Endothelial cell of umbilical vein (primary cell): ENCODE data around the gene DGKH. TPM values are rescaled to one million over a fixed set of nuclear protein-coding genes. Genes with fewer than 3 reads are reported as not detected.
"Not testable (repeated sequence)": the region's sequence is repeated elsewhere in the genome, so short reads cannot be mapped to it uniquely, and the experiment has no call there.

ENCODE experiments used
- BruUV-seq: library from RNA; stranded (reverse); fragments of 400-500 nt; replicated peaks from 2 replicates; lab custom pipeline; 2021; lab: Mats Ljungman, UMichigan
- CTCF ChIA-PET: fragments of 300-600, 350-600 bp; sonication (Branson Sonifier 250); formaldehyde crosslinking; loops from one replicate; lab custom pipeline; 2021; ENCODE audit warnings: antibody characterized with exemption, inconsistent platforms; lab: Charles Lee
- POLR2A ChIA-PET: fragments of 300-600, 350-600 bp; sonication (Branson Sonifier 250); formaldehyde crosslinking; loops from one replicate; lab custom pipeline; 2021; ENCODE audit warnings: antibody characterized with exemption, inconsistent platforms; lab: Charles Lee
- DNase-seq: peaks from one replicate; pipeline ENCODE4 v3.0.0-alpha.2; 2011; ENCODE audit warnings: low read depth, low spot score
- FAIRE-seq: peaks from 2 replicates; lab custom pipeline; 2011; peaks lifted over from hg19 to GRCh38; lab: Jason Lieb, UNC
- H2AFZ ChIP-seq: 2 replicates; pipeline ENCODE4 v1.6.0; 2012; ENCODE audit warnings: low read depth, low read length, control low read depth, inconsistent platforms
- H3K27ac ChIP-seq: 2 replicates; pipeline ENCODE4 v1.5.1; 2011; ENCODE audit warnings: low read depth, mild to moderate bottlenecking, control low read depth, low read length, moderate library complexity; ENCODE audit not compliant: insufficient read depth
- H3K27me3 ChIP-seq, 2 experiments: 2 replicates each; pipeline versions ENCODE4 v1.6.0 to v1.6.1; 2011; ENCODE audit warnings: low read length in 2 of 2, mixed read lengths in 1 of 2; ENCODE audit not compliant: control insufficient read depth in 2 of 2, insufficient read depth in 2 of 2
- H3K36me3 ChIP-seq, 2 experiments: 2 replicates in 1 of 2; 3 replicates in 1 of 2; pipeline ENCODE4 v1.5.1; 2011; ENCODE audit warnings: low read length in 2 of 2, mild to moderate bottlenecking in 1 of 2, moderate library complexity in 1 of 2; ENCODE audit not compliant: control insufficient read depth in 2 of 2, insufficient read depth in 2 of 2; ENCODE audit errors: extremely low read depth in 1 of 2
- H3K4me1 ChIP-seq: 3 replicates; pipeline ENCODE4 v1.5.1; 2011; ENCODE audit warnings: mild to moderate bottlenecking, low read length; ENCODE audit not compliant: control insufficient read depth, insufficient read depth; ENCODE audit errors: extremely low read depth
- H3K4me2 ChIP-seq: 2 replicates; pipeline ENCODE4 v1.6.1; 2011; ENCODE audit warnings: low read length, control low read depth, mixed read lengths; ENCODE audit not compliant: insufficient read depth
- H3K4me3 ChIP-seq, 3 experiments: fragments of 200-600 bp in 1 of 3; sonication (generic), shearing (Covaris generic) in 1 of 3; replicated peaks in 1 of 3; 2 replicates each; pipeline ENCODE4 v1.5.1; 2011 to 2016; ENCODE audit warnings: control low read depth in 3 of 3, low read length in 3 of 3, mild to moderate bottlenecking in 2 of 3, inconsistent platforms in 1 of 3, low read depth in 1 of 3, moderate library complexity in 1 of 3; ENCODE audit not compliant: insufficient read depth in 1 of 3
- H3K79me2 ChIP-seq: 2 replicates; pipeline ENCODE4 v1.6.0; 2012; ENCODE audit warnings: low read length, inconsistent platforms; ENCODE audit not compliant: control insufficient read depth, insufficient read depth
- H3K9ac ChIP-seq: replicated peaks from 2 replicates; pipeline ENCODE3; 2011; ENCODE audit warnings: low read length, control low read depth; ENCODE audit not compliant: insufficient read depth; ENCODE audit errors: extremely low read depth
- H3K9me1 ChIP-seq: replicated peaks from 3 replicates; pipeline ENCODE4 v1.6.0; 2011; ENCODE audit warnings: mild to moderate bottlenecking, low read length; ENCODE audit not compliant: control insufficient read depth, insufficient read depth; ENCODE audit errors: extremely low read depth
- H3K9me3 ChIP-seq: replicated peaks from 2 replicates; pipeline ENCODE4 v1.5.1; 2012; ENCODE audit warnings: low read length, inconsistent platforms; ENCODE audit not compliant: control insufficient read depth, insufficient read depth
- H4K20me1 ChIP-seq: replicated peaks from 2 replicates; pipeline ENCODE3; 2011; ENCODE audit warnings: mild to moderate bottlenecking, low read length; ENCODE audit not compliant: control insufficient read depth, insufficient read depth; ENCODE audit errors: extremely low read depth
- CTCF ChIP-seq, 2 donors: IDR thresholded peaks; 1 replicate in 1 of 2; 2 replicates in 1 of 2; pipeline ENCODE4 v1.5.1; 2011; ENCODE audit warnings: low read length in 2 of 2, mild to moderate bottlenecking in 2 of 2, moderate library complexity in 2 of 2, control low read depth in 1 of 2, inconsistent platforms in 1 of 2, low read depth in 1 of 2; ENCODE audit not compliant: insufficient read depth in 1 of 2; ENCODE audit errors: extremely low read depth in 1 of 2
- EZH2 ChIP-seq: IDR thresholded peaks from 2 replicates; pipeline ENCODE4 v1.6.1; 2012; ENCODE audit warnings: borderline replicate concordance, low read depth, mild to moderate bottlenecking, moderate library complexity, low read length, inconsistent platforms; ENCODE audit not compliant: severe bottlenecking
- FOS ChIP-seq: IDR thresholded peaks from 2 replicates; pipeline ENCODE4 v1.6.1; 2011; ENCODE audit warnings: mild to moderate bottlenecking, low read length, moderate library complexity, borderline replicate concordance; ENCODE audit not compliant: insufficient read depth
- GATA2 ChIP-seq: IDR thresholded peaks from 2 replicates; pipeline ENCODE4 v1.7.0; 2011; ENCODE audit warnings: low read depth, mild to moderate bottlenecking, moderate library complexity, mixed read lengths, low read length; ENCODE audit not compliant: insufficient read length, insufficient read depth
- JUN ChIP-seq: IDR thresholded peaks from 2 replicates; pipeline ENCODE4 v1.6.1; 2011; ENCODE audit warnings: borderline replicate concordance, low read depth; ENCODE audit not compliant: insufficient read length, insufficient read depth
- MAX ChIP-seq: IDR thresholded peaks from 2 replicates; pipeline ENCODE4 v1.6.1; 2011; ENCODE audit not compliant: insufficient read depth, insufficient read length
- MYC ChIP-seq: IDR thresholded peaks from one replicate; pipeline ENCODE4 v1.6.1; 2011; ENCODE audit warnings: mild to moderate bottlenecking, low read depth, low read length
- POLR2A ChIP-seq: IDR thresholded peaks from 2 replicates; pipeline ENCODE4 v1.6.1; 2012; ENCODE audit warnings: low read depth, mild to moderate bottlenecking, control low read depth, low read length
- POLR2AphosphoS5 ChIP-seq: IDR thresholded peaks from 2 replicates; pipeline ENCODE4 v1.6.1; 2012; ENCODE audit warnings: low read depth, mild to moderate bottlenecking, control low read depth, low read length, moderate library complexity; ENCODE audit not compliant: insufficient read depth
- dilution Hi-C: fragments of 300-500 bp; cut with MboI; formaldehyde crosslinking; loops from one replicate; pipeline ENCODE4 v1.15.0; 2019; ENCODE audit warnings: low sequenced_read_pairs; ENCODE audit not compliant: extremely low pct_ligation_motif_present
- intact Hi-C: fragments of 100-400 bp; cut with micrococcal nuclease; formaldehyde crosslinking; loops from one replicate; pipeline ENCODE4 v1.10.0; 2022
- polyA plus RNA-seq, 4 experiments: library from polyadenylated mRNA; depleted of rRNA in 3 of 4; stranded (reverse) in 3 of 4; unstranded in 1 of 4; fragments of >200 nt; gene quantifications; 2 replicates each; pipeline versions ENCODE4 v1.2.1 to v1.2.3, GENCODE V29; 2011 to 2012; ENCODE audit warnings: missing spikeins in 1 of 4
- total RNA-seq: library from RNA; stranded (reverse); gene quantifications from 2 replicates; pipeline ENCODE4 v1.2.3, GENCODE V29; 2021

The DGKH gene
- total and polyA plus RNA-seq, 2 donors (not counting 3 experiments of a cell fraction or from before 2014, with no cell fraction given): 4.1 to 30.1 TPM

DNA sequence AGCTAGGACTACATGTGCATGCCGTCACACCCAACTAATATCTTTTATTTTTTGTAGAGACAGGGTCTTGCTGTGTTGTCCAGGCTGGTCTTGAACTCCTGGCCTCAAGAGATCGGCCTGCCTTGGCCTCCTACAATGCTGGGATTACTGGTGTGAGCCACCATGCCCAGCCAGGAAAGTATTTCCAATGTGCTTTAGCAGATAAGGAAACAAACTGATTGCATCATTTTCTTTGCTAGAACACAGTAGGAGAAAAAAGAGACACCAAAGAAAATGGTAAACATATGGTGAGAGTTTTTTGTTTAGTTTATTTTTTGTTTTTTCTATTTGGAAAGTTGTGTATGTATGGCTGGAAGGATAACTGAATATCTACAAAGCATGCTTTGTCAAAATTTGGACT is 176.6 kb downstream of the DGKH start:
- intact Hi-C loops (no loop called here), dilution Hi-C loops (no loop called here)
- no TSS peak for BruUV-seq
- FAIRE-seq (no peak), DNase-seq (no peak)
- Histone ChIP-seq H3K4me3 (no peak overlapping the region), H3K27me3 (no peaks in the 10 kb centered on the region), H4K20me1 (no peaks in the 10 kb centered on the region), H3K27ac (no peak overlapping the region), H3K36me3 (peaks cover 2 to 4% of the 10 kb centered on the region in 2 experiments), H2AFZ (no peak overlapping the region), H3K4me1 (no peaks in the 10 kb centered on the region), H3K9ac (no peak overlapping the region), H3K9me1 (no peaks in the 10 kb centered on the region), H3K9me3 (no peaks in the 10 kb centered on the region), H3K4me2 (no peak overlapping the region), H3K79me2 (no peaks in the 10 kb centered on the region)
- ChIA-PET CTCF (interaction anchor here (0.7 kb wide), 1 partner anchor 9 kb away, joined by 3 read pairs; no protein-coding TSS in a partner anchor), POLR2A (no interaction called here)
- no peak for TF ChIP-seq GATA2
- no peak for TF ChIP-seq POLR2A
- no peak for TF ChIP-seq POLR2AphosphoS5
- no peak for TF ChIP-seq EZH2
- no peak for TF ChIP-seq MAX
- no peak for TF ChIP-seq CTCF (IDR thresholded peaks at IDR 0.05; ENCODE audit: extremely low read depth in 1 of 2, insufficient read depth in 1 of 2, low read depth in 1 of 2, low read length in 2 of 2)
- TF ChIP-seq JUN: no peak
- TF ChIP-seq MYC: no peak
- TF ChIP-seq FOS: no peak

DNA sequence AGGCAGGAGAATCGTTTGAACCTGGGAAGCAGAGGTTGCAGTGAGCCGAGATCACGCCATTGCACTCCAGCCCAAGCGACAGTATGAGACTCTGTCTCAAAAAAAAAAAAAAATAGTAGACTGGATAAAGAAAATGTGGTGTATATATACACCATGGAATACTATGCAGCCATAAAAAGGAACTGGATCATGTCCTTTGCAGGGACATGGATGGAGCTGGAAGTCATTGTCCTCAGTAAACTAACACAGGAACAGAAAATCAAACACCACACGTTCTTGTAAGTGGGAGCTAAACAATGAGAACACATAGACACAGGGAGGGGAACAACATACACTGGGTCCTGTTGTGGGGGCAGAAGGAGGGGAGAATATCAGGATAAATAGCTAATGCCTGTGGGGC is 178.3 kb downstream of the DGKH start:
- H3K79me2 ChIP-seq, H4K20me1 ChIP-seq, BruUV-seq, H2AFZ ChIP-seq, FAIRE-seq, dilution Hi-C loops, H3K9me1 ChIP-seq, H3K36me3 ChIP-seq, H3K9me3 ChIP-seq, H3K4me2 ChIP-seq, H3K4me3 ChIP-seq, H3K9ac ChIP-seq, H3K27ac ChIP-seq, H3K27me3 ChIP-seq, intact Hi-C loops, H3K4me1 ChIP-seq, DNase-seq, CTCF ChIA-PET: not testable (repeated sequence)
- POLR2A ChIA-PET: interaction anchor here (0.7 kb wide), 1 partner anchor 22 kb away, joined by 7 read pairs; no protein-coding TSS in a partner anchor
